ELR (cell line): ENCODE measurements around the gene STX4.

Experiments used
- DNase-seq: peaks from one replicate; pipeline ENCODE4 v3.0.0-alpha.2; 2015; ENCODE audit warnings: low read depth

Gene STX4

GRCh38 chr16:31083981-31084380, 50.6 kb downstream of the STX4 start:
- DNase-seq, result no peak

GRCh38 chr16:31084584-31085302, 51.4 kb downstream of the STX4 start:
- no peak for DNase-seq

- peak; percentile 44 for DNase-seq
Measured at GRCh38 chr16:31085411-31085810, 52.1 kb downstream of the STX4 start.

- no peak for DNase-seq
Measured at GRCh38 chr16:31085873-31086628, 52.7 kb downstream of the STX4 start.

- no peak for DNase-seq
Measured at GRCh38 chr16:31086629-31086906, 53.2 kb downstream of the STX4 start.

- DNase-seq, result no peak
Measured at GRCh38 chr16:31087481-31087880, 54.1 kb downstream of the STX4 start.

- no peak for DNase-seq
Measured at GRCh38 chr16:31087971-31088370, 54.6 kb downstream of the STX4 start.

- no peak for DNase-seq
Measured at GRCh38 chr16:31088459-31089183, 55.3 kb downstream of the STX4 start, which contains the start of gene PRSS53. Gene PRSS53 (minus strand): TSS chr16:31088943. CDS start chr16:31088809, 134 bp downstream.

- DNase-seq, result no peak
Measured at GRCh38 chr16:31089199-31089598, 55.8 kb downstream of the STX4 start.
